HG03039 (cell line): ENCODE results near the gene FOXN3.

Experiments
- ATAC-seq: cut with Tn5 transposase; IDR thresholded peaks from one replicate; pipeline ENCODE4 v1.9.1; 2021; ENCODE audit warnings: mild to moderate bottlenecking, moderate library complexity; ENCODE audit not compliant: unreplicated experiment

FOXN3 gene

GRCh38 chr14:89283327-89284060, 133.5 kb downstream of the FOXN3 start:
- no peak for ATAC-seq

GRCh38 chr14:89282191-89282590, 134.8 kb downstream of the FOXN3 start:
- no peak for ATAC-seq

GRCh38 chr14:89280600-89280999, 136.4 kb downstream of the FOXN3 start:
- ATAC-seq: no peak

- no peak for ATAC-seq
Measured at GRCh38 chr14:89279649-89280232, 137.3 kb downstream of the FOXN3 start.

GRCh38 chr14:89277203-89277602, 139.8 kb downstream of the FOXN3 start:
- ATAC-seq: no peak

- ATAC-seq: peak; percentile 95
Measured at GRCh38 chr14:89276424-89276975, 140.5 kb downstream of the FOXN3 start.

- ATAC-seq: no peak
Measured at GRCh38 chr14:89270439-89271227, 146.4 kb downstream of the FOXN3 start.

GRCh38 chr14:89269404-89269803, 147.6 kb downstream of the FOXN3 start:
- ATAC-seq: no peak

GRCh38 chr14:89268514-89268913, 148.5 kb downstream of the FOXN3 start:
- ATAC-seq: no peak

GRCh38 chr14:89267656-89268055, 149.4 kb downstream of the FOXN3 start:
- ATAC-seq: no peak

GRCh38 chr14:89267163-89267562, 149.9 kb downstream of the FOXN3 start:
- no peak for ATAC-seq

GRCh38 chr14:89266754-89267153, 150.3 kb downstream of the FOXN3 start:
- ATAC-seq: no peak

- no peak for ATAC-seq
Measured at GRCh38 chr14:89265234-89265633, 151.8 kb downstream of the FOXN3 start.

GRCh38 chr14:89264196-89264800, 152.7 kb downstream of the FOXN3 start:
- ATAC-seq: no peak

GRCh38 chr14:89262041-89262440, 155.0 kb downstream of the FOXN3 start:
- no peak for ATAC-seq

- ATAC-seq: no peak
Measured at GRCh38 chr14:89260898-89261297, 156.1 kb downstream of the FOXN3 start.

- ATAC-seq: no peak
Measured at GRCh38 chr14:89259951-89260609, 157.0 kb downstream of the FOXN3 start.

- ATAC-seq: no peak
Measured at GRCh38 chr14:89258728-89259273, 158.2 kb downstream of the FOXN3 start.

- no peak for ATAC-seq
Measured at GRCh38 chr14:89256951-89257350, 160.1 kb downstream of the FOXN3 start.

GRCh38 chr14:89256283-89256682, 160.8 kb downstream of the FOXN3 start:
- ATAC-seq: no peak
